NCI-H345 treated with DMSO at 0.1 percent for 48 hours (cell line): ENCODE data around the gene STK24.

Experiments
- DNase-seq: peaks from one replicate; lab custom pipeline; 2025; ENCODE audit not compliant: unreplicated experiment; lab: John Stamatoyannopoulos, UW

The STK24 gene

DNA sequence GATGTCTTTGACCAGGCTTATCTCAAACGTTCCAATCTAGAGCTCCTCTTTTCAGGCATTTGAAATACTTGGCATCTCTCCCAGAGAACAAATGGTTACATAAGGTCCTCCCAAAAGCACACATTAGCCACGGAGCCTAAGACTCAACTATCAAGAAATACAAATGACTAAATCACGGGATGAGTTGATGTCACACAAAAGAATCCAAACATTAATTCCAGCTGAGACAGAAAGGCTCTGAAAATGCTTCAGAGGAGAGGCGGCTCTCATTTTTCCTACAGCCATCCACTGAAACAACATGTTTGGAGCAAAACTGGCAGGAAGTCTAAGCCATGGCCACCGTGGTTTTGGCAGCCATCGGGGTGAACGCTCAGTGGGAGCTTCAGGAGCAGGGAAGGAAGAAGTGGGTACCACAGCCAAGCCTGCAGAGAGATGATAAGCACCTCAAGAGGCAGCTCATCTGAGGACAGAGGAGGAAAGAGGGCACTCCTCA is 122.5 kb downstream of the STK24 start:
- DNase-seq = peak; percentile 78

- no peak for DNase-seq
Measured at GRCh38 chr13:98452851-98453843, 123.8 kb downstream of the STK24 start.

GRCh38 chr13:98451676-98452470 is 125.0 kb downstream of the STK24 start:
- DNase-seq = no peak

DNA sequence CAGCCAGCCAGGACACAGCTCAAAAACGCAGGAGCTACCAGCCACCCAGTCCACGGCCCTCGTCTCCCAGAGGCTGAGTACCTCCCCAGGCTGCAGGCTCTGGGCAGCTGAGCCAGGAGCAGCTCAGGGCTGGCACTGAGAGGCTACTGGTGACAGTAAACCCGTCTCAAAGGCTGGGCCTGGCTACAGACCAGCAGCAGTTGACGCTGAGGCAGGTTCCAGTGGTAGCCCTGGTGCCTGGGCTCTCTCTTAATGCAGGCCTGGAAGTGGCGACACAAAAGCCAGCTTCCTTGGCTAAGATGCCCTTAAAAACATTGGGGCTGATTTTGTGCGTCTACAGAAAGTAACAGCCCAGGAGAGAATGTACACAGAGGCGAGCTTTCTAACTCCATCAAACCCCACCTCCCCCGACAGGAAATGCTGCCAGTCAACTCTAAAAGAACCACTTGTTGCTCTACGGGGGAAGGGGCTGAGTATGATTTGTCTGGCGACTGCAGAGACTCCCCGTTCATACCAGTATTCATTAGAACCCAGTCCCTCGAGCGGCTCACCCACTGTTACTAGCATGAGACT is 126.3 kb downstream of the STK24 start:
- DNase-seq = peak; percentile 6

- DNase-seq = no peak
Measured at GRCh38 chr13:98450026-98450425, 126.9 kb downstream of the STK24 start.

GRCh38 chr13:98449273-98449672 is 127.6 kb downstream of the STK24 start:
- DNase-seq = no peak

DNA sequence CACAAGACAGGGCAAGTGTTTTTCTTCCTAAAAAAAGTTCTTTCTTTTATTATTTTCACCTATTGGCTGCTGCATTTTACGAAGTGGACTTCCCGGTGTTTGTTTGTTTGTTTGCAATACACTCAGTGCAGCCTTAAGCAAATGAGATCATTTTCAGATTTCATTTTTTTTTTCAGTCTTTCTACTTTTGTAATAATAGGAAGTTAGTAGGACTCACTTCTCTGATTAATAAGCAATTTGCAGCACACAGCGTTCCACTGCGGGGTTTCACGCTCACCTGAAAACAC is 128.3 kb downstream of the STK24 start:
- DNase-seq = no peak

GRCh38 chr13:98447881-98448641 is 128.8 kb downstream of the STK24 start:
- peak; percentile 30 for DNase-seq

- no peak for DNase-seq
Measured at GRCh38 chr13:98447130-98447529, 129.8 kb downstream of the STK24 start.

DNA sequence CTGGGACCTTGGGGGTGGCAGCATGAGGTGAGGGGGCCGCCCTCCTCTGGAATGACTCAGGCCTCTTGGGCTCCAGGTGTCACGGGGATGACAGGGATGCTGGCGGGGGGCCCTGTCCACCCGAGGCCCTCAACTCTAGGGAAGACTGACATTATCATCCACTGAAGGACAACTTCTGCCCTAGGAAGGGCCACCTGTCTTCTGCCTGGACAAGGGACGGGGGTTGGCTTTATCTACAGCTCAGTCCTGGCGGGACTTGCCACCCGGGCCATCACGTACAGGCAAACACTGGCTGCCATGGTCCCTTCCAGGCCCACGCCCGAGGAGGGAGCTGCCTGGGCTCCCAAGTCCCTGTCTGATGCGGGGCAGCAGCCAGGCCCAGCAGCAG is 130.7 kb downstream of the STK24 start:
- no peak for DNase-seq

DNA sequence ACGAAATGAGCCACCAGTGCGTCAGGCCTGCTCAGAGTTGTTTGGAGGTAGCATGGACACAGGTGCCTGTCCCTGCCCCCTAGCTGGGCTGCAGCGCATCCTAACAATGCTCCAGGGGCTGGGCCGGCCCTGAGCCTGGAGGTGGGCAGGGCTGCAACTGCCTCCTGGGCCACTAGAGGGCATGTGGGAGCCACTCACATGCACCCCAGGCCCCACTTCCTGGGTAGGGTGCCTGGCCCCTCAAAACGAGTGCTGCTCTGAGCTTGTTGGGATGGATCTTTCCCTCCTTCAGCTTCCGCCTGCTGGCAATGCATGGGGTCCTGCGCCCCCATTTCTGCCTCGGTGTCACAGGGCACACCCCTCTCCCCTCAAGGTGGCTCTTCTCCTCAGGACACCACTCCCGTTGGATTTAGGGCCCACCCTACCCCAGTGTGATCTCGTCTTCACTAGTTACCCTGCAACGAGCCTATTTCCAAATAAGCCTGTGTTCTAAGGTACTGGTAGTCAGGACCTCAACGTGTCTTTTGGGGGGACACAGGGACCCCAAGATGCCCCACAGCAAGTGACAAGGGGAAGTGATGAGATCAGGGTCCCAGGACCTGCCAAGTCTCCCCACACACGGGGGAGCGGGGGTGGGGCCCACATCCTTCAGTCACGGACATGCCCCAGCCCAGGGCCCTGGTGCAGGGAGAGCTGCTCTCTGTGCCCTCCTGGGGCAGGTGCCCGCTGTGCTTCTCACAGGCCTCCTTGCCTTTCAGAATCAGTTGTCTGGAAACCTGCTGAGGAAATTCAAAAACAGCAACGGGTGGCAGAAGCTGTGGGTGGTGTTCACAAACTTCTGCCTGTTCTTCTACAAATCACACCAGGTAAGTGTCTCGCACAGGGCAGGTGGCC is 131.3 kb downstream of the STK24 start:
- peak; percentile 14 for DNase-seq

DNA sequence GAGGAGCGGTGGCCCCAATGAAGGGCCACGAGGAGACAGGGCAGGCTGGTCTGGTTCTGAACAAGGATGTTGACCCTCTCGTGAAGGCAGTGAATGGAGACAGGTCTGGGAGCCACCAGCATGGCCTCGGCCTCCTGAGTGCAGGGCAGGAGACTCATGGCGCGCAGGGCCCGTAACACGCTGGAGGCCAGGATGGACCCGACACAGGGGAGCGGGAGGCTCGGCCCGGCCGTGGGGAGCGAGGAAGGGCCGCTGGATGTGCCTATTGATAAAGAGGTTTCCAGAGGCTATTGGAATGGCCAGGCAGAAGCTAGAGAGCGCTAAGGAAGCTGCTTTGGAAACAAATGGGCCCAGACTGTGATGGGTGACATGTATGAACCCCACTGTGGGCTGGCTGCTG is 132.5 kb downstream of the STK24 start:
- DNase-seq = no peak

DNA sequence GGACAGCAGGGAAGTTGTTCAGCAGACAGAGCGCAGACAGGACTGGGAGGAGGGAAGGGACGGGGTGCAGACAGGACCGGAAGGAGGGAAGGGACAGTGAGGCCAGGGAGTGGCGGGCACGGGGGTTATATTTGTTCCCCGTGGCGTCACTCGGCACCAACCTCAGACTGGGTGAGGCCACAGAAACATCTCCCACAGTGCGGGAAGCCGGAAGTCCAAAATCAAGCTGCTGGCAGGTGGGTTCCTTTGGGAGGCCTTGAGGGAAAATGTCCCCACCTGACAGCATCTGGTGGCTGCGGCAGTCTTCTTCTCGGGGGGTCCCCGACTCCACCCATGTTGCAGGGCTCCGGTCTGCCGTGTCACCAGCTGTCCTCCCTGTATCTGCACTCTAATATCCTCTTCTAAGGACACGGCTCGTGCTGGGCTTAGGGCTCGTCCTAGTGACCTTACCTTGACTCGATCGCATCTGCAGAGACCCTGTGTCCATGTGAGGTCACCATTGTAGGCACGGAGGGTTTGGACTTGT is 133.0 kb downstream of the STK24 start:
- no peak for DNase-seq

- no peak for DNase-seq
Measured at GRCh38 chr13:98443329-98443728, 133.6 kb downstream of the STK24 start.

DNA sequence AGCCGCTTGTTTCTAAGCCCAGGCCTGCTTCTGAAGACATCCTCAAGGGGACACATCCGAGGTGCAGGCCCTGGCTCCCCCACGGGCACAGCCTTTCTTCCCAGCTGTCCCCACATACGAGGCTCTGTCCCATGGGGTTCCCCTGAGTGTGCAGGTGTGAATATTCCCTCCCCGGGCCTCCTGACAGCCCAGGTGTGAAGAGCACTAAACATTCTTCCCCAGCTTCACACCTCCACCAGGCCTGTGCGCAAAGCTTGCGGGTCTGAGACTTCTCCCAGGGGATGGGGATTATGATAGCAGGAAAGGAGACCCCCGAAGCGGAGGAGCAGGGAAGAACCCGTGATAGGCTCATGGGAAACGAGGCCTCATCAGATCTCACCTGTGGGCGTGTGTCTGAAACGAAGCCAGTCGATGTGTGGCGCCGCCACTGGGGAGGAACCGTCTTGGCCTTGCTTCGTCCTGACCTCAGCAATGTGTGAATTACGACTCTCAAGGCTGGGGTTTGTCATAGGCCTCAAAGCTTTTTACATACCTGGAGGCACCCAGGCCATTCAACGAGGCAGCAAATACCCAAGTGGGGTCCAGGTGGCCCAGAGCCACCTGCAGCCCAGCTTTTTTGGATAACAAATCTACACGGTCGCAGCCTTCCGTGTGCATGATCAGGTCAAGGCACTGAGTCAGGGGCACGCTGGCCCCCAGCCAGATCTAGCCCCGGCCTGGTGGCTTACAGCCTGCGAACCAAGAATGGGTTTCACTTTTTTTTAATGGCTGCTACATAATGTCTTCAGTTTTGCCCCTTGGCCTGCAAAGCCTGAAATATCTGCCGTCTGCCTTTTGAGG is 134.3 kb downstream of the STK24 start:
- DNase-seq = no peak

- DNase-seq = no peak
Measured at GRCh38 chr13:98441056-98441676, 135.7 kb downstream of the STK24 start.

DNA sequence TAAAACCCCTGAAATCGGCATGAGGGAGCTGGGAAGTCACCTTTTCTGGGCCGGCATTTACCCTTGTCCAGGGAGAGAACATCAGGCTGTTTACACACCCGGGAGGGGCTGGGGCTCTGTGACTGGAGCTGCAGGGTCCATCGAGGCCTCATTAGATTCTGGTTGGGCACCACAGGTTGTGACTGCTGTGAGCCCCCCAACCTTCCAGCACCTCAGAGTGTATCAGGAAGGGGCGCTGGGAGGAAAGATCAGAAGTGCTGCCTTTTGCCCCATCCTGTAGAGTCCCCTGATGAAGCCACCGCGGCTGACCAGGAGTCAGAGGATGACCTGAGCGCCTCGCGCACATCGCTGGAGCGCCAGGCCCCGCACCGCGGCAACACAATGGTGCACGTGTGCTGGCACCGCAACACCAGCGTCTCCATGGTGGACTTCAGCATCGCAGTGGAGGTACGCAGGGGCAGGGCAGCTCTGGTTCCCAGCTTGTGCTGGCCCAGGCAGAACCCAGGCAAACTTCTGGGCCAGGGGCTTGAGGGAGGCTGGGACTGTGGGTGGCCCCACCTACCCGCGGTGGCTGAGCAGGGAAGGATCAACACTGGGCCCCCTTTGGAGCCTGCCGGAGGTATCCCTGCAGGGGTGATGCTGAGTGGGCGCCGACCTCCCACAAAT is 136.4 kb downstream of the STK24 start:
- no peak for DNase-seq

GRCh38 chr13:98439896-98440295 is 137.0 kb downstream of the STK24 start:
- no peak for DNase-seq
